Mesenchymal stem cell (in vitro differentiated cells and primary cell): ENCODE data around the gene CEP85L.

ENCODE experiments used
- DNase-seq: peaks from one replicate; pipeline ENCODE4 v3.0.0-alpha.2; 2013
- H2AFZ ChIP-seq: one replicate; pipeline ENCODE4 v1.6.1; 2013; ENCODE audit warnings: low read depth, mild to moderate bottlenecking, control low read depth, inconsistent platforms, low read length, moderate library complexity
- H2AK5ac ChIP-seq: 2 replicates; pipeline ENCODE4 v1.6.1; 2013; ENCODE audit warnings: low read length, moderate library complexity, mild to moderate bottlenecking, inconsistent platforms; ENCODE audit not compliant: severe bottlenecking
- H2BK120ac ChIP-seq: one replicate; pipeline ENCODE4 v1.6.1; 2013; ENCODE audit warnings: low read depth, mild to moderate bottlenecking, inconsistent platforms, low read length, moderate library complexity
- H2BK12ac ChIP-seq, 2 experiments: one replicate each; pipeline ENCODE4 v1.6.1; 2013; ENCODE audit warnings: inconsistent platforms in 2 of 2, low read length in 2 of 2, mild to moderate bottlenecking in 2 of 2, moderate library complexity in 2 of 2, control low read depth in 1 of 2
- H2BK15ac ChIP-seq: one replicate; pipeline ENCODE4 v1.6.1; 2013; ENCODE audit warnings: mild to moderate bottlenecking, low read depth, inconsistent platforms; ENCODE audit not compliant: poor library complexity, severe bottlenecking
- H2BK5ac ChIP-seq: 2 replicates; pipeline ENCODE4 v1.6.1; 2013; ENCODE audit warnings: low read depth, mild to moderate bottlenecking, low read length, control low read depth, inconsistent platforms; ENCODE audit not compliant: poor library complexity, severe bottlenecking
- H3K14ac ChIP-seq, 2 experiments: one replicate each; pipeline ENCODE4 v1.6.1; 2013; ENCODE audit warnings: inconsistent platforms in 2 of 2, low read length in 2 of 2, control low read depth in 1 of 2, mild to moderate bottlenecking in 1 of 2, moderate library complexity in 1 of 2
- H3K18ac ChIP-seq, 2 experiments: one replicate each; pipeline ENCODE4 v1.6.1; 2013; ENCODE audit warnings: inconsistent platforms in 2 of 2, low read length in 2 of 2, control low read depth in 1 of 2, low read depth in 1 of 2, mild to moderate bottlenecking in 1 of 2
- H3K23ac ChIP-seq, 2 experiments: one replicate each; pipeline ENCODE4 v1.6.1; 2013; ENCODE audit warnings: inconsistent platforms in 2 of 2, low read length in 2 of 2, mild to moderate bottlenecking in 2 of 2, moderate library complexity in 2 of 2, control low read depth in 1 of 2
- H3K27ac ChIP-seq: 2 replicates; pipeline ENCODE4 v1.5.1; 2013; ENCODE audit warnings: mild to moderate bottlenecking, moderate library complexity, low read length, control low read depth, inconsistent platforms; ENCODE audit not compliant: poor library complexity, severe bottlenecking
- H3K27me3 ChIP-seq, 2 experiments: 2 replicates each; pipeline versions ENCODE4 v1.6.1 to v1.7.0; 2013; ENCODE audit warnings: low read length in 2 of 2, mild to moderate bottlenecking in 2 of 2, moderate library complexity in 2 of 2, control low read depth in 1 of 2, inconsistent platforms in 1 of 2; ENCODE audit not compliant: control insufficient read depth in 1 of 2, insufficient read depth in 1 of 2
- H3K36me3 ChIP-seq, 2 experiments: 2 replicates each; pipeline versions ENCODE4 v1.6.1 to v1.7.0; 2013; ENCODE audit warnings: low read length in 2 of 2, control low read depth in 1 of 2, inconsistent platforms in 1 of 2, low read depth in 1 of 2, mild to moderate bottlenecking in 1 of 2; ENCODE audit not compliant: insufficient read depth in 2 of 2, control insufficient read depth in 1 of 2
- H3K4ac ChIP-seq, 2 experiments: one replicate each; pipeline ENCODE4 v1.6.1; 2013; ENCODE audit warnings: inconsistent platforms in 2 of 2, low read length in 2 of 2, mild to moderate bottlenecking in 2 of 2, moderate library complexity in 2 of 2, control low read depth in 1 of 2, low read depth in 1 of 2
- H3K4me1 ChIP-seq: 2 replicates; pipeline ENCODE4 v1.6.1; 2013; ENCODE audit warnings: low read depth, low read length, control low read depth; ENCODE audit not compliant: control insufficient read depth, insufficient read depth
- H3K4me2 ChIP-seq: 2 replicates; pipeline ENCODE4 v1.6.1; 2013; ENCODE audit warnings: low read length, mild to moderate bottlenecking, inconsistent platforms; ENCODE audit not compliant: poor library complexity, severe bottlenecking
- H3K4me3 ChIP-seq, 2 experiments: 2 replicates each; pipeline versions ENCODE4 v1.5.1 to v1.7.0; 2013; ENCODE audit warnings: low read length in 2 of 2, mild to moderate bottlenecking in 2 of 2, control low read depth in 1 of 2, low read depth in 1 of 2; ENCODE audit not compliant: insufficient read depth in 1 of 2
- H3K79me1 ChIP-seq: replicated peaks from 2 replicates; pipeline ENCODE4 v1.6.1; 2013; ENCODE audit warnings: mild to moderate bottlenecking, control low read depth, low read length, inconsistent platforms; ENCODE audit not compliant: poor library complexity, severe bottlenecking
- H3K9ac ChIP-seq: 2 replicates; pipeline ENCODE4 v1.7.0; 2013; ENCODE audit warnings: mild to moderate bottlenecking, low read length, moderate library complexity
- H3K9me3 ChIP-seq: 2 replicates; pipeline ENCODE4 v1.7.0; 2013; ENCODE audit warnings: mild to moderate bottlenecking, low read length; ENCODE audit not compliant: control insufficient read depth
- H4K8ac ChIP-seq: one replicate; pipeline ENCODE4 v1.6.1; 2013; ENCODE audit warnings: inconsistent platforms, mild to moderate bottlenecking, low read length, moderate library complexity
- H4K91ac ChIP-seq: one replicate; pipeline ENCODE4 v1.6.1; 2013; ENCODE audit warnings: mild to moderate bottlenecking, low read length, inconsistent platforms
- WGBS: methylation state at CpG from one replicate; pipeline ENCODE4 v1.1.7; 2013; ENCODE audit warnings: mixed read lengths; 5-methylcytosine and 5-hydroxymethylcytosine counted together

Gene CEP85L

GRCh38 chr6:118489990-118490389, 161.4 kb downstream of the CEP85L start:
- H3K4me2 ChIP-seq, result no peak overlapping the region
- no peak overlapping the region for H3K23ac ChIP-seq
- peaks cover 1% of the 10 kb centered on the region for H3K4me1 ChIP-seq
- H3K9ac ChIP-seq, result no peak overlapping the region
- peaks cover 38% of the 10 kb centered on the region for H3K9me3 ChIP-seq
- H4K91ac ChIP-seq, result no peak overlapping the region
- H3K79me1 ChIP-seq, result peaks cover 5% of the 10 kb centered on the region
- 92% methylated on average over 2 of the region's 3 CpGs for WGBS
- no peak overlapping the region for H3K4me3 ChIP-seq
- no peak overlapping the region for H4K8ac ChIP-seq
- no peak overlapping the region for H2BK5ac ChIP-seq
- DNase-seq, result no peak
- no peak overlapping the region for H3K27ac ChIP-seq
- H2AFZ ChIP-seq, result no peak overlapping the region
- no peak overlapping the region for H3K4ac ChIP-seq
- no peak overlapping the region for H3K18ac ChIP-seq
- H2BK15ac ChIP-seq, result no peak overlapping the region
- H3K14ac ChIP-seq, result no peak overlapping the region
- H2BK120ac ChIP-seq, result no peak overlapping the region
- no peak overlapping the region for H2BK12ac ChIP-seq
- H3K27me3 ChIP-seq, result no peaks in the 10 kb centered on the region
- H2AK5ac ChIP-seq, result no peak overlapping the region
- H3K36me3 ChIP-seq, result peaks cover 6 to 72% of the 10 kb centered on the region in 2 experiments

GRCh38 chr6:118488631-118489030, 162.8 kb downstream of the CEP85L start:
- no peak overlapping the region for H2BK120ac ChIP-seq
- no peak overlapping the region for H3K18ac ChIP-seq
- H3K4me3 ChIP-seq, result peak overlapping the region in 1 of 2 experiments; percentile 14
- DNase-seq, result no peak
- no peaks in the 10 kb centered on the region for H3K27me3 ChIP-seq
- no peak overlapping the region for H3K27ac ChIP-seq
- H3K36me3 ChIP-seq, result peaks cover 6 to 66% of the 10 kb centered on the region in 2 experiments
- H3K9ac ChIP-seq, result no peak overlapping the region
- H2BK12ac ChIP-seq, result no peak overlapping the region
- no peak overlapping the region for H2BK15ac ChIP-seq
- no peak overlapping the region for H3K23ac ChIP-seq
- no peak overlapping the region for H3K14ac ChIP-seq
- peaks cover 5% of the 10 kb centered on the region for H3K79me1 ChIP-seq
- H2BK5ac ChIP-seq, result no peak overlapping the region
- H2AFZ ChIP-seq, result no peak overlapping the region
- H2AK5ac ChIP-seq, result no peak overlapping the region
- H3K4ac ChIP-seq, result no peak overlapping the region
- H3K4me1 ChIP-seq, result no peaks in the 10 kb centered on the region
- no peak overlapping the region for H3K4me2 ChIP-seq
- peaks cover 38% of the 10 kb centered on the region for H3K9me3 ChIP-seq
- H4K8ac ChIP-seq, result no peak overlapping the region
- no peak overlapping the region for H4K91ac ChIP-seq

- Histone ChIP-seq H2BK15ac (no peak overlapping the region), H3K27ac (no peak overlapping the region), H3K4me1 (no peaks in the 10 kb centered on the region), H3K4me2 (no peak overlapping the region), H4K91ac (no peak overlapping the region), H3K36me3 (peaks cover 6 to 54% of the 10 kb centered on the region in 2 experiments), H3K14ac (no peak overlapping the region), H3K9ac (no peak overlapping the region), H3K4ac (no peak overlapping the region), H2BK5ac (no peak overlapping the region), H2AK5ac (no peak overlapping the region), H3K18ac (no peak overlapping the region), H2AFZ (no peak overlapping the region), H3K23ac (no peak overlapping the region), H2BK120ac (no peak overlapping the region), H3K9me3 (peaks cover 36% of the 10 kb centered on the region), H3K79me1 (peaks cover 5% of the 10 kb centered on the region), H2BK12ac (no peak overlapping the region), H3K4me3 (no peak overlapping the region), H4K8ac (no peak overlapping the region), H3K27me3 (no peaks in the 10 kb centered on the region)
- peak; percentile 26 for DNase-seq
- no CpG with 5 or more reads among the region's 2 CpGs for WGBS
These were observed 165.5 kb downstream of the CEP85L start for GRCh38 chr6:118485601-118486550.

GRCh38 chr6:118476551-118476950, 174.8 kb downstream of the CEP85L start:
- 100% methylated on average over 1 of the region's 3 CpGs for WGBS
- no peak overlapping the region for H2BK12ac ChIP-seq
- DNase-seq, result peak; percentile 5

More at GRCh38 chr6:118476551-118476950, 174.8 kb downstream of the CEP85L start:
- no peak overlapping the region for H3K4ac ChIP-seq
- H2AFZ ChIP-seq, result no peak overlapping the region
- no peaks in the 10 kb centered on the region for H3K4me1 ChIP-seq
- no peak overlapping the region for H4K8ac ChIP-seq
- H3K14ac ChIP-seq, result no peak overlapping the region
- no peak overlapping the region for H2BK15ac ChIP-seq
- no peak overlapping the region for H4K91ac ChIP-seq
- no peak overlapping the region for H3K4me2 ChIP-seq
- no peak overlapping the region for H2BK120ac ChIP-seq
- no peaks in the 10 kb centered on the region for H3K9me3 ChIP-seq
- no peak overlapping the region for H3K9ac ChIP-seq
- H3K27me3 ChIP-seq, result no peaks in the 10 kb centered on the region
- no peaks in the 10 kb centered on the region for H3K79me1 ChIP-seq
- H3K27ac ChIP-seq, result no peak overlapping the region
- no peak overlapping the region for H3K23ac ChIP-seq
- no peak overlapping the region for H3K4me3 ChIP-seq
- no peak overlapping the region for H2BK5ac ChIP-seq
- H2AK5ac ChIP-seq, result no peak overlapping the region
- H3K36me3 ChIP-seq, result peaks cover 0 to 37% of the 10 kb centered on the region in 2 experiments
- no peak overlapping the region for H3K18ac ChIP-seq
